Measurements from ENCODE around the gene IGSF5. TPM values are rescaled to one million over a fixed set of nuclear protein-coding genes. Genes with fewer than 3 reads are reported as not detected.

IGSF5 gene
- total RNA-seq, 1 experiment from 2014 or later: not detected

- H3K4me2 ChIP-seq: no peak overlapping the region
- no peaks in the 10 kb centered on the region for H4K20me1 ChIP-seq (ENCODE audit: insufficient read depth)
- no peak overlapping the region for H2AFZ ChIP-seq
- intact Hi-C loops (cut with micrococcal nuclease; ENCODE audit: unreplicated experiment): no loop called here
- no peaks in the 10 kb centered on the region for H3K9me2 ChIP-seq (ENCODE audit: insufficient read depth)
- no peak for DNase-seq
- no peak overlapping the region for H3K27ac ChIP-seq
- ChIA-PET POLR2A (ENCODE audit: unreplicated experiment) (no interaction called here), CTCF (no interaction called here)
- no peak overlapping the region for H3K4me3 ChIP-seq
- H3K36me3 ChIP-seq (ENCODE audit: low read depth): no peaks in the 10 kb centered on the region
- H3F3A ChIP-seq (ENCODE audit: insufficient read depth, low read depth): no peaks in the 10 kb centered on the region
- TF ChIP-seq CTCF (conservative IDR thresholded peaks at IDR 0.05): no peak; the same call in 1 of the 2 replicates
- BruUV-seq (replicated peaks): no TSS peak
- no peaks in the 10 kb centered on the region for H3K4me1 ChIP-seq (replicated peaks; ENCODE audit: insufficient read depth)
- H3K27me3 ChIP-seq (ENCODE audit: insufficient read depth, low read depth): no peaks in the 10 kb centered on the region
- H3K9me3 ChIP-seq (ENCODE audit: insufficient read depth, low read depth): no peaks in the 10 kb centered on the region
- no peaks in the 10 kb centered on the region for H3K79me2 ChIP-seq (ENCODE audit: low read depth)
Measured at GRCh38 chr21:39726133-39726532, 18.9 kb upstream of the IGSF5 start.

GRCh38 chr21:39727401-39728120 is 17.4 kb upstream of the IGSF5 start:
- DNase-seq: no peak
- no peaks in the 10 kb centered on the region for H4K20me1 ChIP-seq (ENCODE audit: insufficient read depth)
- H3K36me3 ChIP-seq (ENCODE audit: low read depth): no peaks in the 10 kb centered on the region
- H3K27me3 ChIP-seq (ENCODE audit: insufficient read depth, low read depth): no peaks in the 10 kb centered on the region
- no peak overlapping the region for H2AFZ ChIP-seq
- CTCF ChIA-PET: no interaction called here
- no peaks in the 10 kb centered on the region for H3K9me2 ChIP-seq (ENCODE audit: insufficient read depth)
- no TSS peak for BruUV-seq (replicated peaks)
- H3K4me3 ChIP-seq: no peak overlapping the region
- POLR2A ChIA-PET (ENCODE audit: unreplicated experiment): no interaction called here
- no peak for TF ChIP-seq EZH2 (IDR thresholded peaks at IDR 0.05; ENCODE audit: low read depth)
- no peak for TF ChIP-seq CTCF (conservative IDR thresholded peaks at IDR 0.05)
- no peaks in the 10 kb centered on the region for H3K9me3 ChIP-seq (ENCODE audit: insufficient read depth, low read depth)
- H3K79me2 ChIP-seq (ENCODE audit: low read depth): no peaks in the 10 kb centered on the region
- H3K4me2 ChIP-seq: no peak overlapping the region
- H3F3A ChIP-seq (ENCODE audit: insufficient read depth, low read depth): no peaks in the 10 kb centered on the region
- no peak overlapping the region for H3K27ac ChIP-seq
- intact Hi-C loops (cut with micrococcal nuclease; ENCODE audit: unreplicated experiment): no loop called here
- no peaks in the 10 kb centered on the region for H3K4me1 ChIP-seq (replicated peaks; ENCODE audit: insufficient read depth)

- H3K79me2 ChIP-seq (ENCODE audit: low read depth): no peaks in the 10 kb centered on the region
- no peaks in the 10 kb centered on the region for H3K27me3 ChIP-seq (ENCODE audit: insufficient read depth, low read depth)
- BruUV-seq (replicated peaks): no TSS peak
- no peak overlapping the region for H3K4me2 ChIP-seq
- H3F3A ChIP-seq (ENCODE audit: insufficient read depth, low read depth): no peaks in the 10 kb centered on the region
- DNase-seq: peak in 1 of 2 experiments; percentile 36
- H3K27ac ChIP-seq: no peak overlapping the region
- no peaks in the 10 kb centered on the region for H3K9me2 ChIP-seq (ENCODE audit: insufficient read depth)
- H3K9me3 ChIP-seq (ENCODE audit: insufficient read depth, low read depth): no peaks in the 10 kb centered on the region
- H3K4me3 ChIP-seq: no peak overlapping the region
- no peak overlapping the region for H2AFZ ChIP-seq
- POLR2A ChIA-PET (ENCODE audit: unreplicated experiment): no interaction called here
- intact Hi-C loops (cut with micrococcal nuclease; ENCODE audit: unreplicated experiment): no loop called here
- H3K4me1 ChIP-seq (replicated peaks; ENCODE audit: insufficient read depth): no peaks in the 10 kb centered on the region
- H4K20me1 ChIP-seq (ENCODE audit: insufficient read depth): no peaks in the 10 kb centered on the region
- TF ChIP-seq EZH2 (IDR thresholded peaks at IDR 0.05; ENCODE audit: low read depth): no peak
- no peak for TF ChIP-seq CTCF (conservative IDR thresholded peaks at IDR 0.05)
- H3K36me3 ChIP-seq (ENCODE audit: low read depth): no peaks in the 10 kb centered on the region
- CTCF ChIA-PET: no interaction called here
Measured at GRCh38 chr21:39728341-39728740, 16.6 kb upstream of the IGSF5 start.
